ENCODE data around the gene C1orf50. TPM values are rescaled to one million over a fixed set of nuclear protein-coding genes. Genes with fewer than 3 reads are reported as not detected.
"Not testable (repeated sequence)": the region's sequence is repeated elsewhere in the genome, so short reads cannot be mapped to it uniquely, and the experiment has no call there.

Gene C1orf50
- polyA plus RNA-seq, 3 donors: 2.5 to 4.1 (median 3.1) TPM

GRCh38 chr1:42751511-42752070, 15.5 kb upstream of the C1orf50 start:
- WGBS, 3 donors: 91 to 93% (median 91%) methylated on average over 8 of the region's 8 CpGs

GRCh38 chr1:42752284-42752683, 14.8 kb upstream of the C1orf50 start:
- 92 to 98% (median 94%) methylated on average over 6 of the region's 6 CpGs for WGBS, 3 donors
- H3K27ac ChIP-seq (ENCODE audit: low read depth, low read length): no peak overlapping the region

More at GRCh38 chr1:42751511-42752070, 15.5 kb upstream of the C1orf50 start:
- H3K27ac ChIP-seq (ENCODE audit: low read depth, low read length): not testable (repeated sequence)

GRCh38 chr1:42753070-42753469, 14.0 kb upstream of the C1orf50 start:
- 82 to 89% (median 83%) methylated on average over 1 of the region's 1 CpG for WGBS, 3 donors
- no peak overlapping the region for H3K27ac ChIP-seq (ENCODE audit: low read depth, low read length)

GRCh38 chr1:42756956-42757891, 9.8 kb upstream of the C1orf50 start:
- WGBS, 3 donors: 75 to 78% (median 76%) methylated on average over 17 of the region's 17 CpGs
- H3K27ac ChIP-seq (ENCODE audit: low read depth, low read length): no peak overlapping the region

GRCh38 chr1:42757892-42758275, 9.2 kb upstream of the C1orf50 start:
- no peak overlapping the region for H3K27ac ChIP-seq (ENCODE audit: low read depth, low read length)

- 48 to 84% (median 65%) methylated on average over 3 of the region's 3 CpGs for WGBS, 3 donors
- H3K27ac ChIP-seq (ENCODE audit: low read depth, low read length): no peak overlapping the region
Observed at GRCh38 chr1:42758641-42759040, 8.4 kb upstream of the C1orf50 start.

GRCh38 chr1:42759114-42759513, 7.9 kb upstream of the C1orf50 start:
- WGBS, 3 donors: 64 to 82% (median 70%) methylated on average over 9 of the region's 9 CpGs
- no peak overlapping the region for H3K27ac ChIP-seq (ENCODE audit: low read depth, low read length)

GRCh38 chr1:42761567-42761966, 5.5 kb upstream of the C1orf50 start:
- WGBS, 3 donors: 93 to 96% (median 94%) methylated on average over 4 of the region's 4 CpGs

GRCh38 chr1:42762269-42762668, 4.8 kb upstream of the C1orf50 start:
- no peak overlapping the region for H3K27ac ChIP-seq (ENCODE audit: low read depth, low read length)
- 54 to 69% (median 58%) methylated on average over 5 of the region's 5 CpGs for WGBS, 3 donors

More at GRCh38 chr1:42761567-42761966, 5.5 kb upstream of the C1orf50 start:
- no peak overlapping the region for H3K27ac ChIP-seq (ENCODE audit: low read depth, low read length)

- 17 to 32% (median 24%) methylated on average over 7 of the region's 7 CpGs for WGBS, 3 donors
- no peak overlapping the region for H3K27ac ChIP-seq (ENCODE audit: low read depth, low read length)
Observed at GRCh38 chr1:42765269-42765668, 1.8 kb upstream of the C1orf50 start.

- H3K27ac ChIP-seq (ENCODE audit: low read depth, low read length): peak overlapping the region; percentile 52
- WGBS, 3 donors: 1% methylated on average over 38 to 44 of the region's 44 CpGs
Observed at GRCh38 chr1:42765832-42766740, 963 bp upstream of the C1orf50 start.

- peak overlapping the region; percentile 39 for H3K27ac ChIP-seq (ENCODE audit: low read depth, low read length)
- 1 to 3% (median 2%) methylated on average over 22 to 23 of the region's 23 CpGs for WGBS, 3 donors
Observed at GRCh38 chr1:42767510-42768000, 506 bp downstream of the C1orf50 start.

- 80 to 90% (median 88%) methylated on average over 2 of the region's 2 CpGs for WGBS, 3 donors
- no peak overlapping the region for H3K27ac ChIP-seq (ENCODE audit: low read depth, low read length)
Observed at GRCh38 chr1:42768172-42768571, 1.1 kb downstream of the C1orf50 start.

GRCh38 chr1:42769811-42770210, 2.8 kb downstream of the C1orf50 start:
- 93 to 97% (median 95%) methylated on average over 3 of the region's 3 CpGs for WGBS, 3 donors
- no peak overlapping the region for H3K27ac ChIP-seq (ENCODE audit: low read depth, low read length)

GRCh38 chr1:42773420-42773819, 6.4 kb downstream of the C1orf50 start:
- H3K27ac ChIP-seq (ENCODE audit: low read depth, low read length): no peak overlapping the region
- 47 to 70% (median 47%) methylated on average over 2 of the region's 2 CpGs for WGBS, 3 donors

GRCh38 chr1:42774928-42775526, 8.0 kb downstream of the C1orf50 start:
- H3K27ac ChIP-seq (ENCODE audit: low read depth, low read length): no peak overlapping the region
- 84 to 91% (median 87%) methylated on average over 5 of the region's 5 CpGs for WGBS, 3 donors

- 96 to 97% (median 96%) methylated on average over 6 of the region's 6 CpGs for WGBS, 3 donors
- no peak overlapping the region for H3K27ac ChIP-seq (ENCODE audit: low read depth, low read length)
Observed at GRCh38 chr1:42776502-42776901, 9.5 kb downstream of the C1orf50 start.

GRCh38 chr1:42777852-42778251, 10.8 kb downstream of the C1orf50 start:
- H3K27ac ChIP-seq (ENCODE audit: low read depth, low read length): no peak overlapping the region
